Osteocyte (in vitro differentiated cells): ENCODE data around the gene HERC3. TPM values are rescaled to one million over a fixed set of nuclear protein-coding genes. Genes with fewer than 3 reads are reported as not detected.

Experiments
- DNase-seq: peaks from one replicate; pipeline ENCODE4 v3.0.0; 2021; ENCODE audit warnings: mixed read lengths; ENCODE audit not compliant: unreplicated experiment; ENCODE audit errors: extremely low spot score
- H3K27ac Mint-ChIP-seq: one replicate; pipeline ENCODE4 v1.8.0; 2021; ENCODE audit warnings: mild to moderate bottlenecking, mixed read lengths; ENCODE audit not compliant: unreplicated experiment
- H3K27me3 Mint-ChIP-seq: one replicate; pipeline ENCODE4 v1.8.0; 2021; ENCODE audit warnings: mixed read lengths; ENCODE audit not compliant: unreplicated experiment
- H3K36me3 Mint-ChIP-seq: one replicate; pipeline ENCODE4 v1.8.0; 2021; ENCODE audit warnings: mixed read lengths; ENCODE audit not compliant: unreplicated experiment
- H3K4me1 Mint-ChIP-seq: one replicate; pipeline ENCODE4 v1.8.0; 2021; ENCODE audit warnings: mixed read lengths; ENCODE audit not compliant: unreplicated experiment
- H3K4me3 Mint-ChIP-seq: one replicate; pipeline ENCODE4 v1.8.0; 2021; ENCODE audit warnings: mild to moderate bottlenecking, moderate library complexity, mixed read lengths; ENCODE audit not compliant: unreplicated experiment
- H3K9me3 Mint-ChIP-seq: one replicate; pipeline ENCODE4 v1.8.0; 2021; ENCODE audit warnings: mixed read lengths; ENCODE audit not compliant: unreplicated experiment
- total RNA-seq: library from RNA; stranded (reverse); gene quantifications from 2 replicates; pipeline ENCODE4 v1.2.1, GENCODE V29; 2021
- TF ChIP-seq, protein P1 (sequence below): fragments of 200-600 bp; sonication (generic); IDR thresholded peaks from 2 replicates; pipeline ENCODE4 v1.5.0; 2021; ENCODE audit warnings: antibody characterized with exemption, mild to moderate bottlenecking, moderate library complexity

HERC3 gene
- total RNA-seq, 1 donor from 2014 or later = 15.4 TPM

- TF ChIP-seq, protein P1, sequence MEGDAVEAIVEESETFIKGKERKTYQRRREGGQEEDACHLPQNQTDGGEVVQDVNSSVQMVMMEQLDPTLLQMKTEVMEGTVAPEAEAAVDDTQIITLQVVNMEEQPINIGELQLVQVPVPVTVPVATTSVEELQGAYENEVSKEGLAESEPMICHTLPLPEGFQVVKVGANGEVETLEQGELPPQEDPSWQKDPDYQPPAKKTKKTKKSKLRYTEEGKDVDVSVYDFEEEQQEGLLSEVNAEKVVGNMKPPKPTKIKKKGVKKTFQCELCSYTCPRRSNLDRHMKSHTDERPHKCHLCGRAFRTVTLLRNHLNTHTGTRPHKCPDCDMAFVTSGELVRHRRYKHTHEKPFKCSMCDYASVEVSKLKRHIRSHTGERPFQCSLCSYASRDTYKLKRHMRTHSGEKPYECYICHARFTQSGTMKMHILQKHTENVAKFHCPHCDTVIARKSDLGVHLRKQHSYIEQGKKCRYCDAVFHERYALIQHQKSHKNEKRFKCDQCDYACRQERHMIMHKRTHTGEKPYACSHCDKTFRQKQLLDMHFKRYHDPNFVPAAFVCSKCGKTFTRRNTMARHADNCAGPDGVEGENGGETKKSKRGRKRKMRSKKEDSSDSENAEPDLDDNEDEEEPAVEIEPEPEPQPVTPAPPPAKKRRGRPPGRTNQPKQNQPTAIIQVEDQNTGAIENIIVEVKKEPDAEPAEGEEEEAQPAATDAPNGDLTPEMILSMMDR = no peak
- DNase-seq = no peak
- H3K9me3 Mint-ChIP-seq = no peaks in the 10 kb centered on the region
- H3K27me3 Mint-ChIP-seq = no peaks in the 10 kb centered on the region
- no peak overlapping the region for H3K27ac Mint-ChIP-seq
- H3K4me1 Mint-ChIP-seq = peaks cover 3% of the 10 kb centered on the region
- H3K36me3 Mint-ChIP-seq = peaks cover 36% of the 10 kb centered on the region
- H3K4me3 Mint-ChIP-seq = no peak overlapping the region
Measured at GRCh38 chr4:88752076-88752463, 159.8 kb downstream of the HERC3 start.

DNA sequence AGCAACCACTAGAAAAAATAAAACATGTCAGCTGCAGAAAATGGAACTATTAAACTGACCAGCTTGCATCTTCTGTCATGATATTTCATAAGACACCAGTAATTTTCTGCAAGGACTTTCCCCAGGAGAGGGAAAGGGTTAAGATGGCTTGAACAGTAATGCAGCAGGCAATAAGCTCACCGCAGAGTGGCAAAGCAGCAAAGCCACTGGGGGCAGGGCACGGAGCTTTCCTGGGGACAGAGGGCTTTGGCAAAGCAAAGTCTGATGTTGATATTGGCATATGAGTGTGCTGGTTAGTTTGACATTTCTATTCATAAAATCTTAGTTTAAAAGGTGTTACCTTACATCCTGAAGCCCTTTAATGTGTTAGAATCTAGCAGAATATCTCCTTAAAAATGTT lies 160.5 kb downstream of the HERC3 start:
- Mint-ChIP-seq H3K27me3 (no peaks in the 10 kb centered on the region), H3K36me3 (peaks cover 30% of the 10 kb centered on the region), H3K9me3 (no peaks in the 10 kb centered on the region), H3K4me3 (no peak overlapping the region), H3K27ac (no peak overlapping the region), H3K4me1 (peaks cover 9% of the 10 kb centered on the region)
- no peak for DNase-seq
- TF ChIP-seq, protein P1 = no peak

- Mint-ChIP-seq H3K36me3 (peaks cover 24% of the 10 kb centered on the region), H3K9me3 (no peaks in the 10 kb centered on the region), H3K4me3 (no peak overlapping the region), H3K27ac (no peak overlapping the region), H3K27me3 (no peaks in the 10 kb centered on the region), H3K4me1 (peaks cover 14% of the 10 kb centered on the region)
- TF ChIP-seq, protein P1 = no peak
- DNase-seq = no peak
Measured at GRCh38 chr4:88753658-88754571, 161.6 kb downstream of the HERC3 start.

GRCh38 chr4:88754796-88755195 lies 162.5 kb downstream of the HERC3 start:
- DNase-seq = no peak
- Mint-ChIP-seq H3K4me3 (no peak overlapping the region), H3K9me3 (no peaks in the 10 kb centered on the region), H3K27ac (no peak overlapping the region), H3K27me3 (no peaks in the 10 kb centered on the region), H3K36me3 (peaks cover 18% of the 10 kb centered on the region), H3K4me1 (peaks cover 23% of the 10 kb centered on the region)
- TF ChIP-seq, protein P1 = no peak

DNA sequence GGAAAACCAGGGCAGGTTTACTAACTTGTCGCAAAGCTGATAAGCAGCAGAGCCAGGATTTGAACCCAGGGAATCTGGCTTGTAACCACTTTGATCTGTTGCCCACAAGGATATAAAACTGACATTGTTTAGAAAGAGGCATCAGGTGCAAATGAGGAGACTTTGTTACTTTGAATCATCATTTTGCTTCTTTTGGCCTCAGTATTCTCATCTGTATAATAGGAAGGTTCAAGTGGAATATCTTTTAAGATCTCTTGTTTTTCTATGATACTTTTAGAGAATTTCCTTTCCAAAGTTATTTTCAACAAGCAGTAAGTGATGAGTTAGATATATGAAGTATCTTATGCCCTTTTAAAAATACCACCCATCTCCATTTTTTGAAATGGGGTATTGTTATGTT lies 163.2 kb downstream of the HERC3 start:
- Mint-ChIP-seq H3K4me3 (no peak overlapping the region), H3K9me3 (no peaks in the 10 kb centered on the region), H3K36me3 (peaks cover 12% of the 10 kb centered on the region), H3K27me3 (no peaks in the 10 kb centered on the region), H3K4me1 (peaks cover 25% of the 10 kb centered on the region), H3K27ac (no peak overlapping the region)
- DNase-seq = no peak
- TF ChIP-seq, protein P1 = no peak
